HFFc6 (cell line): ENCODE measurements around the gene TMED6. TPM values are rescaled to one million over a fixed set of nuclear protein-coding genes. Genes with fewer than 3 reads are reported as not detected.

ENCODE experiments used
- DNase-seq: peaks from one replicate; pipeline ENCODE4 v3.0.0-alpha.2; 2018
- H3K27ac Mint-ChIP-seq: 2 replicates; pipeline ENCODE4 v1.8.0; 2020; ENCODE audit warnings: mild to moderate bottlenecking, mixed read lengths
- H3K27me3 Mint-ChIP-seq: 2 replicates; pipeline ENCODE4 v1.8.0; 2021; ENCODE audit warnings: mild to moderate bottlenecking, moderate library complexity, mixed read lengths; ENCODE audit not compliant: insufficient read depth
- H3K36me3 Mint-ChIP-seq: 2 replicates; pipeline ENCODE4 v1.8.0; 2021; ENCODE audit warnings: low read depth, mixed read lengths
- H3K4me1 Mint-ChIP-seq: 2 replicates; pipeline ENCODE4 v1.8.0; 2020; ENCODE audit warnings: low read depth, mixed read lengths
- H3K4me3 Mint-ChIP-seq: 2 replicates; pipeline ENCODE4 v1.8.0; 2020; ENCODE audit warnings: mild to moderate bottlenecking, moderate library complexity, mixed read lengths
- H3K9me3 Mint-ChIP-seq: 2 replicates; pipeline ENCODE4 v1.8.0; 2020; ENCODE audit warnings: mild to moderate bottlenecking, mixed read lengths
- CTCF ChIP-seq: fragments of 200-600 bp; sonication (generic); IDR thresholded peaks from 2 replicates; pipeline ENCODE4 v1.5.0; 2021; ENCODE audit warnings: antibody characterized with exemption, mild to moderate bottlenecking
- total RNA-seq, 6 experiments: library from RNA; stranded (reverse); fragmentation: NEBNext Ultra II Directional; extraction: Animal tissue kit (Norgen Biotek cat#: 25700); gene quantifications; 2 replicates in 1 of 6; 3 replicates in 5 of 6; pipeline ENCODE4 v1.2.3, GENCODE V29; 2021

Gene TMED6
- total RNA-seq, 6 experiments from 2014 or later = 0.21 to 0.40 (median 0.26) TPM; not detected in 2

- Mint-ChIP-seq H3K27ac (0 out of 2 replicates have a peak overlapping the region, but pooled peaks have one; percentile 16), H3K36me3 (peaks cover 37% of the 10 kb centered on the region), H3K27me3 (peaks cover 6% of the 10 kb centered on the region), H3K4me1 (peaks cover 37% of the 10 kb centered on the region), H3K9me3 (no peaks in the 10 kb centered on the region), H3K4me3 (peak overlapping the region; percentile 26; the same call in 1 of the 2 replicates)
- no peak for TF ChIP-seq CTCF
- no peak for DNase-seq
Measured at GRCh38 chr16:69326172-69326873, 25.3 kb downstream of the TMED6 start.

GRCh38 chr16:69325784-69326171, 25.8 kb downstream of the TMED6 start:
- TF ChIP-seq CTCF = no peak
- H3K9me3 Mint-ChIP-seq = no peaks in the 10 kb centered on the region
- peaks cover 37% of the 10 kb centered on the region for H3K4me1 Mint-ChIP-seq
- DNase-seq = no peak
- peaks cover 41% of the 10 kb centered on the region for H3K36me3 Mint-ChIP-seq
- no peak overlapping the region for H3K27ac Mint-ChIP-seq
- H3K27me3 Mint-ChIP-seq = peaks cover 6% of the 10 kb centered on the region
- no peak overlapping the region for H3K4me3 Mint-ChIP-seq

- DNase-seq = no peak
- no peak for TF ChIP-seq CTCF
- no peaks in the 10 kb centered on the region for H3K9me3 Mint-ChIP-seq
- no peak overlapping the region for H3K27ac Mint-ChIP-seq
- no peak overlapping the region for H3K4me3 Mint-ChIP-seq
- peaks cover 43% of the 10 kb centered on the region for H3K36me3 Mint-ChIP-seq
- H3K27me3 Mint-ChIP-seq = peaks cover 6% of the 10 kb centered on the region
- H3K4me1 Mint-ChIP-seq = peaks cover 37% of the 10 kb centered on the region
Measured at GRCh38 chr16:69324585-69325253, 26.9 kb downstream of the TMED6 start.

- no peak for TF ChIP-seq CTCF
- Mint-ChIP-seq H3K4me1 (peaks cover 31% of the 10 kb centered on the region), H3K36me3 (peaks cover 48% of the 10 kb centered on the region), H3K27ac (no peak overlapping the region), H3K9me3 (no peaks in the 10 kb centered on the region), H3K4me3 (no peak overlapping the region), H3K27me3 (peaks cover 2% of the 10 kb centered on the region)
- no peak for DNase-seq
Measured at GRCh38 chr16:69324013-69324531, 27.5 kb downstream of the TMED6 start.

- no peak for TF ChIP-seq CTCF
- peaks cover 25% of the 10 kb centered on the region for H3K4me1 Mint-ChIP-seq
- no peaks in the 10 kb centered on the region; the same call in none of the 2 replicates for H3K27me3 Mint-ChIP-seq
- no peak overlapping the region for H3K4me3 Mint-ChIP-seq
- DNase-seq = no peak
- no peaks in the 10 kb centered on the region for H3K9me3 Mint-ChIP-seq
- no peak overlapping the region for H3K27ac Mint-ChIP-seq
- peaks cover 48% of the 10 kb centered on the region for H3K36me3 Mint-ChIP-seq
Measured at GRCh38 chr16:69323415-69323814, 28.2 kb downstream of the TMED6 start.
